ENCODE results near the gene TMEM41B.
"Not testable (repeated sequence)": the region's sequence is repeated elsewhere in the genome, so short reads cannot be mapped to it uniquely, and the experiment has no call there.

The TMEM41B gene

DNA sequence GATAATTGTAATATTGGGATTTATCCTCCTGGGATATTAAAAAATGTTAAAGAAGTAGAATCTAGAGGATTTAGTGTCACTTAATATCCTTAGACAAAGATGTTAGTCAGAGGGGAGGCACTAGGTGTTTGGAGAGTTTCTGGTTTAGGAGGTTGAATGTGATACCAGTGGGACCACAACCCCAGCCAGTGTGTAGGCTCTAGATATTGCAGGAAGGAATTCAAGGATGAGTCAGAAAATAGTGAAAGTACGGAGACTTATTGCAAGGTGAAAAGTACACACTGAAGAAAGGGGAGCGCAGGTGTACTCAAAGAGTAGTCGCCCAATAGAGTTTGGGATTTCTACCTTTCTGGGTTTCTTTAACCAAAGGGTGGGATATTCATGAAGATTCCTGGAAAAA lies 5.7 kb upstream of the TMEM41B start:
- H2AFZ ChIP-seq (ENCODE audit: low read depth, low read length) = no peak overlapping the region

GRCh38 chr11:9319377-9320001 lies 5.1 kb upstream of the TMEM41B start:
- H2AFZ ChIP-seq (ENCODE audit: low read depth, low read length); H4K20me1 ChIP-seq (ENCODE audit: insufficient read depth, low read length); H3K9me3 ChIP-seq (ENCODE audit: insufficient read depth, low read length, severe bottlenecking); H3K9ac ChIP-seq (ENCODE audit: low read depth, low read length); H3K27me3 ChIP-seq (ENCODE audit: insufficient read depth, low read length, poor library complexity); H3K36me3 ChIP-seq (ENCODE audit: insufficient read depth, low read length); H3K79me2 ChIP-seq (ENCODE audit: insufficient read depth, low read length); H3K27ac ChIP-seq (ENCODE audit: low read length); DNase-seq; ATAC-seq (ENCODE audit: insufficient read depth, low read depth); H3K4me2 ChIP-seq (ENCODE audit: insufficient read depth, low read length); H3K4me1 ChIP-seq (ENCODE audit: insufficient read depth, low read length); H3K4me3 ChIP-seq (ENCODE audit: low read depth in 1 of 2, low read length in 2 of 2): not testable (repeated sequence)

More for the DNA sequence above, 5.7 kb upstream of the TMEM41B start:
- Histone ChIP-seq H4K20me1 (ENCODE audit: insufficient read depth, low read length) (no peaks in the 10 kb centered on the region), H3K4me2 (ENCODE audit: insufficient read depth, low read length) (no peak overlapping the region), H3K4me3 (ENCODE audit: low read depth in 1 of 2, low read length in 2 of 2) (no peak overlapping the region), H3K36me3 (ENCODE audit: insufficient read depth, low read length) (no peaks in the 10 kb centered on the region), H3K27me3 (ENCODE audit: insufficient read depth, low read length, poor library complexity) (no peaks in the 10 kb centered on the region), H3K4me1 (ENCODE audit: insufficient read depth, low read length) (peaks cover 6% of the 10 kb centered on the region), H3K79me2 (ENCODE audit: insufficient read depth, low read length) (no peaks in the 10 kb centered on the region; the same call in 1 of the 2 replicates), H3K9ac (ENCODE audit: low read depth, low read length) (no peak overlapping the region), H3K27ac (ENCODE audit: low read length) (no peak overlapping the region), H3K9me3 (ENCODE audit: insufficient read depth, low read length, severe bottlenecking) (no peaks in the 10 kb centered on the region)
- no peak for TF ChIP-seq CTCF (IDR thresholded peaks at IDR 0.05; ENCODE audit: borderline replicate concordance, extremely low read depth, low read length, poor library complexity, severe bottlenecking)
- DNase-seq (no peak), ATAC-seq (ENCODE audit: insufficient read depth, low read depth) (no peak)

- not testable (repeated sequence) for H3K9me3 ChIP-seq (ENCODE audit: insufficient read depth, low read length, severe bottlenecking); H3K27ac ChIP-seq (ENCODE audit: low read length); H4K20me1 ChIP-seq (ENCODE audit: insufficient read depth, low read length); H3K79me2 ChIP-seq (ENCODE audit: insufficient read depth, low read length); H3K4me2 ChIP-seq (ENCODE audit: insufficient read depth, low read length); H2AFZ ChIP-seq (ENCODE audit: low read depth, low read length); DNase-seq; H3K4me3 ChIP-seq (ENCODE audit: low read depth in 1 of 2, low read length in 2 of 2); H3K27me3 ChIP-seq (ENCODE audit: insufficient read depth, low read length, poor library complexity); ATAC-seq (ENCODE audit: insufficient read depth, low read depth); H3K4me1 ChIP-seq (ENCODE audit: insufficient read depth, low read length); H3K36me3 ChIP-seq (ENCODE audit: insufficient read depth, low read length); H3K9ac ChIP-seq (ENCODE audit: low read depth, low read length)
Observed at GRCh38 chr11:9318442-9319376, 4.3 kb upstream of the TMEM41B start.

DNA sequence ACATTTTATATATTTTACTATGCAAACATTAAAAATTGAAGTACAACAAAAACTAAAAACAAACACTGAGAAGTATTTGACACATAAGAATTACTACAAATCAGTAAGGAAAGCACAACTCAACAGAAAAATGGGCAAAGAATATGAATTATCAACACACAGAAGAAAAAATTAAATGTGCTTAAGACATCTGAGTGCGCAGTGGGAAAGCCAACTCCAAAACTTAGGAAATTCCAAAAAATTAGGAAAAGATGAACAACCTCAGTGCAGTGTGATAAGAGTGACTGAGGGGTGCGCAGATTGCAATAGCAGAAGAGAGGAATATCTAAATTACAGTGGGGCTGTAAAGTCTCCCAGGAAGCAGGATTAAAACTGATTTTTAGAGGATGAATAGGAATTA lies 1.9 kb upstream of the TMEM41B start:
- peaks cover 29% of the 10 kb centered on the region for H3K79me2 ChIP-seq (ENCODE audit: insufficient read depth, low read length)
- no peak overlapping the region for H3K27ac ChIP-seq (ENCODE audit: low read length)
- ATAC-seq (ENCODE audit: insufficient read depth, low read depth) (no peak), DNase-seq (no peak)
- no peak overlapping the region; the same call in 1 of the 2 replicates for H2AFZ ChIP-seq (ENCODE audit: low read depth, low read length)
- H3K36me3 ChIP-seq (ENCODE audit: insufficient read depth, low read length) = no peaks in the 10 kb centered on the region; the same call in 1 of the 2 replicates
- no peaks in the 10 kb centered on the region for H3K9me3 ChIP-seq (ENCODE audit: insufficient read depth, low read length, severe bottlenecking)
- no peak overlapping the region for H3K9ac ChIP-seq (ENCODE audit: low read depth, low read length)
- no peaks in the 10 kb centered on the region for H3K27me3 ChIP-seq (ENCODE audit: insufficient read depth, low read length, poor library complexity)
- no peak overlapping the region for H3K4me3 ChIP-seq (ENCODE audit: low read depth in 1 of 2, low read length in 2 of 2)
- H3K4me2 ChIP-seq (ENCODE audit: insufficient read depth, low read length) = no peak overlapping the region
- H3K4me1 ChIP-seq (ENCODE audit: insufficient read depth, low read length) = peaks cover 26% of the 10 kb centered on the region
- H4K20me1 ChIP-seq (ENCODE audit: insufficient read depth, low read length) = peaks cover 10% of the 10 kb centered on the region; the same call in 1 of the 2 replicates
- TF ChIP-seq EZH2 (IDR thresholded peaks at IDR 0.05; ENCODE audit: borderline replicate concordance, low read depth, low read length, severe bottlenecking) (no peak), CTCF (IDR thresholded peaks at IDR 0.05; ENCODE audit: borderline replicate concordance, extremely low read depth, low read length, poor library complexity, severe bottlenecking) (no peak)

Measured in DND-41 (cell line).